ENCODE results near the gene SAMM50. TPM values are rescaled to one million over a fixed set of nuclear protein-coding genes. Genes with fewer than 3 reads are reported as not detected.

Gene SAMM50
- total RNA-seq, 4 donors from 2014 or later = 67.4 to 104 (median 72.0) TPM

GRCh38 chr22:44026066-44026629, 70.9 kb downstream of the SAMM50 start:
- intact Hi-C loops (cut with DNase I; ENCODE audit: low total_unique reads) = no loop called here
- Histone ChIP-seq H3K4me1 (peaks cover 81 to 88% of the 10 kb centered on the region in 2 donors), H3K4me3 (peak overlapping the region; percentile 49 to 79 (median 66)), H3K27ac (peak overlapping the region; percentile 94 to 98 (median 97)), H3K36me3 (no peaks in the 10 kb centered on the region), H3K9me3 (no peaks in the 10 kb centered on the region), H3K27me3 (no peaks in the 10 kb centered on the region)
- DNase-seq (no peak), ATAC-seq (no peak)
- TF ChIP-seq CTCF (IDR thresholded peaks at IDR 0.05 in 4 of 5, conservative IDR thresholded peaks at IDR 0.05 in 1 of 5) (no peak), POLR2A (IDR thresholded peaks at IDR 0.05) (no peak)
- in situ Hi-C loops (cut with MboI; ENCODE audit: low sequenced_read_pairs in 4 of 4) = loop anchor here in 1 of 4 donors (10.0 kb wide), 1 partner anchor 59 kb away; no protein-coding TSS in a partner anchor

DNA sequence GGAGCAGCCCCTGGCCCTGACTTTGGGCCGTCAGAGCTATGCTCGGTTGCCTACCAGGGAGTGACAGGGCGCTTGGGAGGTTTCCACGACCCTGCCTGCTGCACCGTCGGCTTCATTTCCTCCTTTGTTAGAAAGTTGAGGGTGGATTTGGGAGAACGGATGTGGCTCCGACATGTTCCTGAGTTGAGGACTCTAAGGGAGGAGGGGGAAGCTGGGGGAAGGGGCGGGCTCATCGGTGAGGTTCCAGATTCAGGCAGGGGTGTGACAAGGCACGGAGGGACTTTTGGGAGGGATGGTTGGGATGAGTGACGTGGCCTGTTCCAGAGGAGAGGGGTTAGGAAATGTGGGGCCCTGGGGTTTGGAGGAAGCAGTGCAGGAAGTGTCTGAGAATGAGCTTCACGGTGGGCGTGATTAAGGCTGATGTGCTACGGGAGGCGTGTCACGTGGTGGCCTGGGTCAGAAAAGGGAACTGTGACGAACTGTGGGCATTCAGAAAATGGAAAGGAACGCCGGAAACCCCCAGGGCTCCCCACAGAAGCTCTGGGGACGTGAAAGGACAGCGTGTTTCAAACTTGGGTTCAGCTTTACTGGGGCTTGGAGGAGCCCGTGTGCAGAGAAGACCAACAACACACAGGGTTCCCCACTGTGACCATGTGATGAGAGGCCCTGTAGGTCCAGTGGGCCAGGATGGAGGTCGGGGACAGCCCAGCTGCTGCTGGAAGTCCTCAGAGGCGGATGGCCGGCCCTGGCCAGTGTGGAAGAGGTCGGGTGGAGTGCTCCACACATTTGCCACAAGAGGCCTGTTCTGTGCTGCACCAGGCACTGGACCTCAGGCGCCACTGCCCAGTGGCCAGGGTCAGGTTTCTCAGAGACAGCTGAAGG, 71.6 kb downstream of the SAMM50 start:
- Histone ChIP-seq H3K4me3 (peak overlapping the region; percentile 49 to 79 (median 66)), H3K36me3 (no peaks in the 10 kb centered on the region), H3K27ac (peak overlapping the region; percentile 94 to 98 (median 97)), H3K27me3 (no peaks in the 10 kb centered on the region), H3K9me3 (no peaks in the 10 kb centered on the region), H3K4me1 (peaks cover 81 to 88% of the 10 kb centered on the region in 2 donors)
- DNase-seq (peak; percentile 74 to 84), ATAC-seq (peak; percentile 37 to 42)
- TF ChIP-seq CTCF (IDR thresholded peaks at IDR 0.05 in 4 of 5, conservative IDR thresholded peaks at IDR 0.05 in 1 of 5) (no peak), POLR2A (IDR thresholded peaks at IDR 0.05) (peak; percentile 49 to 74)
- in situ Hi-C loops (cut with MboI; ENCODE audit: low sequenced_read_pairs in 4 of 4) (loop anchor here in 1 of 4 donors (10.0 kb wide), 1 partner anchor 58 kb away; no protein-coding TSS in a partner anchor), intact Hi-C loops (cut with DNase I; ENCODE audit: low total_unique reads) (no loop called here)

DNA sequence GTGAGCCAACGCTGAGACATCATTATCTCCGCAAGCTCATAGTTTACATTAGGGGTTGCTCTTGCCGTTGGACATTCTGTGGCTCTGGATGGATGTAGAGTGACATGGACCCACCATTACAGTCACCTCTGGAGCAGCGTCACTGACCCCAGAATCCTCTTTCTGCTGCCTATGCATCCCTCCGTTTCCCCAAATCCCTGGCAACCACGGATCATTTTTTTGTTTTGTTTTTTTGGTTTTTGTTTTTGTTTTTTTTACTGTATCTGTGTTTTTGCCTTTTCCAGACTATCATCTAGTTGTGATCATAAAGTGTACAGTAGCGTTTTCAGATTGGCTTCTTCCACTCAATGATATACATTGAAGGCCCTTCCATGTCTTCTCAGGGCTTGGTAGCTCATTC, 72.8 kb downstream of the SAMM50 start:
- TF ChIP-seq CTCF (IDR thresholded peaks at IDR 0.05 in 4 of 5, conservative IDR thresholded peaks at IDR 0.05 in 1 of 5) (no peak), POLR2A (IDR thresholded peaks at IDR 0.05) (no peak)
- Histone ChIP-seq H3K4me1 (peaks cover 83 to 89% of the 10 kb centered on the region in 2 donors), H3K27ac (peak overlapping the region; percentile 94 to 98 (median 97))

DNA sequence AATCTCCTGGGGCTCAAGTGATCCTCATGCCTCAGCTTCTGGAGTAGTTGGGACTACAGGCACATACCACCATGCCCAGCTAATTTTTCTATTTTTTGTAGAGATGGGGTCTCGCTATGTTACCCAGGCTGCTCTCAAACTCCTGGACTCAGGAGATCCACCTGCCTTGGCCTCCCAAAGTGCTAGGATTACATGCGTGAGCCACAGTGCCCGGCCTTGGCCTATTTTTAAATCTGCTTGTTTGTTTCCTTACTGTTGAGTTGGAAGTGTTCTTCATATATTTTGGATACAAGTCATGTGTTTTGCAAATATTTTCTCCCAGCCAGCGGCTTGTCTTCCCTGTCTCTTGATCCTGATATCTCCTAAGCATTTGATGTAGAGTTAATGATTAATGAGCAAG, 73.8 kb downstream of the SAMM50 start:
- H3K4me1 ChIP-seq = peaks cover 90 to 91% of the 10 kb centered on the region in 2 donors
- H3K4me3 ChIP-seq = no peak overlapping the region
- DNase-seq (peak; percentile 67), ATAC-seq (peak in 1 of 2 donors; percentile 17)
- no peaks in the 10 kb centered on the region for H3K9me3 ChIP-seq
- TF ChIP-seq CTCF (IDR thresholded peaks at IDR 0.05 in 4 of 5, conservative IDR thresholded peaks at IDR 0.05 in 1 of 5) = no peak
- TF ChIP-seq POLR2A (IDR thresholded peaks at IDR 0.05) = no peak
- in situ Hi-C loops (cut with MboI; ENCODE audit: low sequenced_read_pairs in 4 of 4) = loop anchor here in 1 of 4 donors (10.0 kb wide), 1 partner anchor 56 kb away; no protein-coding TSS in a partner anchor
- intact Hi-C loops (cut with DNase I; ENCODE audit: low total_unique reads) = no loop called here
- no peaks in the 10 kb centered on the region for H3K36me3 ChIP-seq
- no peaks in the 10 kb centered on the region for H3K27me3 ChIP-seq
- peak overlapping the region; percentile 94 to 98 (median 97) for H3K27ac ChIP-seq

More for the DNA sequence above, 72.8 kb downstream of the SAMM50 start:
- ATAC-seq (no peak), DNase-seq (no peak)
- Histone ChIP-seq H3K4me3 (no peak overlapping the region), H3K9me3 (no peaks in the 10 kb centered on the region), H3K27me3 (no peaks in the 10 kb centered on the region), H3K36me3 (no peaks in the 10 kb centered on the region)
- intact Hi-C loops (cut with DNase I; ENCODE audit: low total_unique reads) = no loop called here
- in situ Hi-C loops (cut with MboI; ENCODE audit: low sequenced_read_pairs in 4 of 4) = loop anchor here in 1 of 4 donors (10.0 kb wide), 1 partner anchor 57 kb away; no protein-coding TSS in a partner anchor

Measured in gastrocnemius medialis (tissue), 4 donors.